Fibroblast of peridontal ligament (primary cell): ENCODE results near the gene CFL2.

Source experiments
- DNase-seq: peaks from one replicate; pipeline ENCODE4 v3.0.0-alpha.2; 2010; ENCODE audit errors: extremely low read depth

CFL2 gene

GRCh38 chr14:34676516-34677211 is 37.7 kb downstream of the CFL2 start:
- DNase-seq = no peak

DNA sequence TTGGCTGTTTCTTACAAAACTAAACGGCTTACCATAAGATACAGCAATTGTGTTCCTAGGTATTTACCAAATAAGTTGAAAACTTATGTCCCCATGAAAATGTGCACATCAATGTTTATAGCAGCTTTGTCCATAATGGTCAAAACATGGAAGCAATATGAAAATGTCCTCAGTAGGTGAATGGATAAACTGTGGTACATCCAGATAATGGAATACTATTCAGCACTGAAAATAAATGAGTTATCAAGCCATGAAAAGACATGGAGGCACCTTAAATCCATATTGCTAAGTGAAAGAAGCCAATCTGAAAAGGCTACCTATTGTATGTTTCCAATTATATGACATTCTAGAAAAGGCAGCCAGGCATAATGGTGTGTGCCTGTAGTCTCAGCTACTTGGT is 40.7 kb downstream of the CFL2 start:
- no peak for DNase-seq

DNA sequence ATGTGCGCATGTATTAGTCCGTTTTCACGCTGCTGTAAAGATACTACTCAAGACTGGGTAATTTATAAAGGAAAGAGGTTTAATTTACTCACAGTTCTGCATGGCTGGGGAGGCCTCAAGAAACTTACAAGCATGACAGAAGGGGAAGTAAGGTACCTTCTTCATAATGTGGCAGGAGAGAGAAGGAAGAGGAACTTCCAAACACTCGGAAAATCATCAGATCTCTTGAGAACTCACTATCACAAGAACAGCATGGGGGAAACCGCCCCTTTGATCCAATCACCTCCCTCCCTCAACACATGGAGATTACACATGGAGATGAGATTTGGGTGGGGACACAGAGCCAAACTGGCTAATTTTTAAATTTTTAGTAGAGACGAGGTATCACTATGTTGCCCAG is 42.7 kb downstream of the CFL2 start:
- no peak for DNase-seq

- DNase-seq = no peak
These were observed 46.3 kb downstream of the CFL2 start for GRCh38 chr14:34668111-34668510.

DNA sequence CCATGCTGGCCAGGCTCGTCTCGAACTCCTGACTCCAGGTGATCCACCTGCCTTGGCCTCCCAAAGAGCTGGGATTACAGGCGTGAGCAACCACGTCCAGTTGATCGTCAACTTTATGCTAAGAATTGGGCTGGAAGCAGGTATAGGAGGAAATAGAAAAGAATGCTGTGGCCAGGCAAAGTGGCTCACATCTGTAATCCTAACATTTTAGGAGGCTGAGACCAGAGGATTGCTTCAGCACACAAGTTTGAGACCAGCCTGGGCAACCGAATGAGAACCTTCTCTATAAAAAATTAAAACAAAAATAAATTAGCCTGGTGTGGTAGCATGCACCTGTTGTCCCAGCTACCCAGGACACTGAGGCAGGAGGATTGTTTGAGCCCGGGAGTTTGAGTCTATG is 47.4 kb downstream of the CFL2 start:
- no peak for DNase-seq

- peak; percentile 84 for DNase-seq
These were observed 48.5 kb downstream of the CFL2 start for GRCh38 chr14:34665785-34666435.

- no peak for DNase-seq
These were observed 51.8 kb downstream of the CFL2 start for GRCh38 chr14:34662561-34663088.

GRCh38 chr14:34660796-34661195 is 53.6 kb downstream of the CFL2 start:
- no peak for DNase-seq
